Stimulated activated CD4-positive, alpha-beta T cell treated with anti-CD3 and anti-CD28 coated beads, Interleukin-15, amount 100 ng/mL, for 48 hours (primary cell): Measurements from ENCODE around the gene PCGF2.
"Not testable (repeated sequence)": the region's sequence is repeated elsewhere in the genome, so short reads cannot be mapped to it uniquely, and the experiment has no call there.

Source experiments
- DNase-seq, 2 donors: peaks; one replicate each; pipeline ENCODE4 v3.0.0-alpha.2; 2020; ENCODE audit warnings: low read depth in 2 of 2

Gene PCGF2

GRCh38 chr17:38735161-38735997 is 12.8 kb downstream of the PCGF2 start:
- DNase-seq = peak; percentile 51 to 67

- no peak for DNase-seq
Observed at GRCh38 chr17:38733982-38734973, 13.9 kb downstream of the PCGF2 start.

- no peak for DNase-seq
Observed at GRCh38 chr17:38733282-38733981, 14.7 kb downstream of the PCGF2 start.

DNA sequence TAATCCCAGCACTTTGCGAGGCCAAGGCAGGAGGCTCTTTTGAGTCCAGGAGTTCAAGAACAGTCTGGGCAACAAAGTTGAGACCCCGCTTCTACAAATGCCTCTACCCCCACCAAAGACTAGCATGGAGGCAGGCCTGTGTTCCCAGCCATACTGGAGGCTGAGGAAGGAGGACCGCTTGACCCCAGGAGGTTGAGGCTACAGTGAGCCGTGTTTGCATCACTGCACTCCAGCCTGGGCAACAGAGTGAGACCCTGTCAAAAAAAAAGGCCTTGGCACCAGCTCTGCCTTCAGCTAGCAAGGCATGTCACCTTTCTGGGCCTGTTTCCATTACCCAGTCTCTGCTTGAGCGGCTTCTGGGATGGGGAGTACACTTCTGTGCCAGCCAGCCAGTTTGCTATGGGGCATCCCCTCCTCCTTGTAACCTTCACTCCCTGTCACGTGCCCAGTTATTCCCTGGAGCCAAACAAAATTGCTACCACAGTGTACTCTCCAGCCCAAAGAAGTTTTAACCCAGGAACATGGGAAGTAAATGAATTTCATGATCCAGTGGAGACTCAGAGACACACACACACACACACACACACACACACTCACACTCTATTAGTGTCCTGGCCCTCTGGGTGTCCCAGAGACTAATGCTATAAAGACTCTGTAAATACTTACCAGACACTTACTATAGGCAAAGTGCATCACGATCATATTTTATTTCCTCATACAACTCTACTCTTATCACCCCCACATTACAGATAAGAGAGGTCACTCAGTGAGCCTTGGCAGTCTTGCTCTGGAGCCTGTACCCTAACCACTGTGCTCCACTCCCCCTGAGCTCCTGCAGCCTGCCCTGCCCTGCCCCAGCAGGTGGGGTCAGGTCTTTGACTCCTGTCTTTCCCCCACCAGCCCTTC is 15.5 kb downstream of the PCGF2 start:
- DNase-seq = no peak

DNA sequence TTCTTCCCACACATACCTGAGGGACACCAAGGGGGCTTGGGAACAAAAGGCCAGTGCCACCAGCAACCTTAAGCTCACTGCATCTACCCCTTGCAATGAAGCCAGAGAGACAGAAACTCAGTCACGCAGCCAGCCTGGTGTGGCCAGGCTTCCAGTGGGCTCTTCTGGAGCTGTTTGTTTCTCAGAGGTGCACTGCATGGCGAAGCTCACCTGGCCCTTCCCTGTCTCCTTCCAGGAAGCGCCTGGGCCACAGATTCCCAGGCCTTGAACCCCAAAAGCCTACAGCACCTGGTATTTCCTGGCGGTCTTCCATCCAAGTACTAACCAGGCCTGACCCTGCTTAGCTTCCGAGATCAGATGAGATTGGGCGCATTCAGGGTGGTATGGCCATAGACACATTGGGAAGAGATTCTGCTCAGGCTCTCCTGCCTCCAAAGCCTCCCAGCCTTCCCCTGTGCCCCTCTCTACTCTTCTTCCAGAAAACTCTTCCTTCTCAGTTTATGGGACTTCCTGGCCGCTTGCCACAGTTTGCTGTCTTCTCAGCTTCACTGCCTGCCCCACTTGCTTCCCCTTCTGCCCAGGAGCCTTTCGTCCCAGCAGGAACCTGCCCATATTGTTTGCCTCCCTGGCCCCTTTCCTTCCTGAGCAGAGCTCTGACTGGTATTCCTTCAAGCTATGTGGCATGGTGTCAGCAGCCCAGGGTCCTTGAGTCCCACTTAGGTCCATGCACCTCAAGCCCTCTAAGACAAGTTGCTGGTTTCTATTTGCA is 16.4 kb downstream of the PCGF2 start:
- DNase-seq = no peak

GRCh38 chr17:38730526-38731379 is 17.4 kb downstream of the PCGF2 start:
- no peak for DNase-seq

DNA sequence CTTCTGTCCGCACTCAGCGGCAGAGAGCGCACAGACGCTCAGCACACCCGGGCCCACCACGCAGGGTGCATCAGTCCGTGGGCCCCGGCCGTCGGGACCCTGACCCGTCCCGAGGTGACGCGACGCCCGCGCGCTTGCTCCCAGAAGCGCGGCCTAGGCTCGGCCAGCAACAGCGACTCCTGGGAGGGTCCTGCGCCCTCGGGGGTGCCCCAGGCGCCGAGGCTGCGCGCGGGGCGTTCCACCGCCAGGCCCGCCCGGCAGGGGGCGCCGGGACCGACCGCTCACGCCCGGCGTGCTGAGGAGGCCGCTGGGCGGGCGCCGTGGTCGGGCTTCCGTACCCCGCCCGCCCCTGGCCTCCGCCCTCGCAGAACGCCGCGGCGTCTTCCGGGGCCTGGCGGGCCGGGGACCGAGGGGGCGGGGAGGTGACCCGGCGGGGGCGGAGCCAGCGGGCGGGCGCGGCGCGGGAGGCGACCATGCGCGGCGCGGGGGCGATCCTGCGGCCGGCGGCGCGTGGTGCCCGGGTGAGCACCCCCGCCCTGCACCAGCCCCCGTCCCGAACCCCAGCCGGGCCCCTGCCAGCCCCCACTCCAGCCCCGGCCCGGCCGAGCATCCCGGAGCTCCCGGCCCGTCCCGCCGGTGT is 18.1 kb downstream of the PCGF2 start, which contains the start of gene CISD3:
TSS of gene CISD3 (plus strand) at position 456 of the 640 bp plus-strand sequence. CDS start at position 474, 18 bp downstream.
- peak; percentile 67 to 82 for DNase-seq

DNA sequence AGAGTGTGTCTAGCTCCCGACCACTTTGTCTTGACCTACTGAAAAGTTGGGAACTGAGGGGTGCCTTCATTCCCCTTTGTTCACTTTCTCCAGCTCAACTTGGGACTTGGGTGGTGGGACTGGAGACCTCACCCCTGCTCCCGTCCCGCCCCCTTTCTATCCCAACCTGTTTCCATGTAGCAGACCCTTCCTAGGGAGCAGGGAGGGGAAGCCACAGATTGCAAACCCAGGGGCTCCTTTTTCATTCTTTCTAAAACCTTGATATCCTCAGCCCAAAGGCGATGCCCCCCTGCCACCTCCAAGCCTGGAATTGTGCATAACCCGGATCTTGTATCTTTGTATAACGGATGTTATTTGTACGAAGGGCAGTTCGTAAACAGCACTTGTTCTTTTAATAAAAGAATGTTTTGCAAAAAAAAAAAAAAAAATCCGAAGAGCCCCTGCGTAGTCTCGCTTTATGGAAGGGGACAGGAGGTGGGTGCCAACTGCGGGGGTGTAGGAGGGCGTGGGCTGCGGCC is 18.7 kb downstream of the PCGF2 start:
- DNase-seq = no peak

- DNase-seq = peak in 1 of 2 donors; percentile 42
Observed at GRCh38 chr17:38728290-38728831, 19.8 kb downstream of the PCGF2 start.

DNA sequence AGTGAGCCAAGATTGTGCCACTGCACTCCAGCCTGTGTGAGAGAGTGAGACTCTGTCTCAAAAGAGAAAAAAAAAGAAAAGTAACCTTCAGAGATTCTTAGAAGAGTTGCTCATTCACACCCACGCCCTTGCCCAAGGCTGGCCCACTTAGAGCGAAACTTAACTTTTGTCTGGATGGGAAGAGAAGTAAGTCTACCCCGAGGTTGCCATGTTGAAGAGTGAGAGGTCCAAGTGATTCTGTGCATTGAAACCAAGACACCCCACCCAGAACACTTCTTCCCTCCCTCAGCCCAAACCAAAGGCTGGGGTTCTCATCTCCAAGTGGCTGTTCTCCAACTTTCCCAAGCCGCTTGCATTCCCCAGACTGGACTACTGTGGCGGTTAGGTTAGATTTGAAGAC is 20.4 kb downstream of the PCGF2 start:
- DNase-seq = peak; percentile 81 to 85

DNA sequence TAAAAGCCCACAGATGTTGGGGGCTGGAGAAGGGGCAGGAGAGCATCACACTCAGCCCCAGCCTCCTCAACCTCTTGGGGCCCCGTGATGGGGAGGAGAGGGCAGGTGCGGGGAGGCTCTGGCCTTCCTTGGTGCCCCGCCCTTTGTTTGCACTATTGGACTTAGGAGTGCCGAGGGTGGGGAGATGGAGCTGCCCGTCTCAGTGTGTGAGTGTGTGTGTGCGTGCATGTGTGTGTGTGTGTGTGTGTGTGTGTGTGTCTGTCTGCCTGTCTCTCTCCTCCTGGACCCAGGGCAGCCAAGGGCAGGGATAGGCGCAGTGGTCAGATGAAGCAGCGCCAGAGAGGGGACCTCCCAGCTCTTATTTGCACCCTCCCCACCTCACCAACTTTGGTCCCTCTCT is 22.0 kb downstream of the PCGF2 start:
- not testable (repeated sequence) for DNase-seq

- DNase-seq = no peak
Observed at GRCh38 chr17:38725066-38725465, 23.1 kb downstream of the PCGF2 start.

- DNase-seq = no peak
Observed at GRCh38 chr17:38724337-38724988, 23.7 kb downstream of the PCGF2 start.

- no peak for DNase-seq
Observed at GRCh38 chr17:38721802-38722201, 26.3 kb downstream of the PCGF2 start.

GRCh38 chr17:38720941-38721340 is 27.2 kb downstream of the PCGF2 start:
- DNase-seq = no peak

DNA sequence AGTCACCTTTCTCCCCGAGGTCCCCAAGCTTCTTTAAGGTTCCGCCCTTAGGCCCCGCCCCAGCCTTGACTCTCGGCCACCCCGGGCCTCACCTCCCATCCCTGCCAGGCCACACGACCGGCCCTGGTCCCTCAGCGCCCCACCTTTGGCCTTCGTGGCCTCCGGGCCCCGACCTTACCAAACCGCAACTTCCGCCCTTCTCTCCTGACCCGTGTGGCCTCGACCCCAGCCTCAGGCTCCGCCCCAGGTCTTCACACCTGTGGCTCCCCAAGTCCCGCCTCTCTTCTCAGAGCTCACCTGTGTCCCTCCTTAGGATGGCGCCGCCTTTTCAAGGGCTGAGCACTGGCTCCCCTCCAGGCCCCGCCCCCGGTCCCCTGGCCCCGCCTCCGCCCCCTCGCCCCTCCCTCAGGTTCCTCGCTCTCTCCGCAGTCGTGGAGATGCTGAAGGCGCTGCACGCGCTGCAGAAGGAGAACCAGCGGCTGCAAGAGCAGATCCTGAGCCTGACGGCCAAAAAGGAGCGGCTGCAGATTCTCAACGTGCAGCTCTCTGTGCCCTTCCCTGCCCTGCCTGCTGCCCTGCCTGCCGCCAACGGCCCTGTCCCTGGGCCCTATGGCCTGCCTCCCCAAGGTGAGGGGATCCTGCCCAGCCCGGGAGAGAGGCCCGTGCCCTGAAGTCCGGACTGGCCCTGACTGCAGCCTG is 28.0 kb downstream of the PCGF2 start:
- no peak for DNase-seq
